DMS114 treated with DMSO at 0.1 percent for 48 hours (cell line): ENCODE data around the gene LOXL1.
A peak's percentile ranks its signal among the peaks of the same experiment; 100 is the strongest.

ENCODE experiments used
- DNase-seq: peaks from one replicate; lab custom pipeline; 2025; ENCODE audit not compliant: unreplicated experiment; lab: John Stamatoyannopoulos, UW

Gene LOXL1

GRCh38 chr15:73991726-73992593, 65.7 kb downstream of the LOXL1 start, which contains the start of gene STOML1:
TSS of gene STOML1 (minus strand) at chr15:73992295. CDS start at chr15:73992223, 72 bp downstream.
- DNase-seq: peak; percentile 87

GRCh38 chr15:73992594-73992898, 66.3 kb downstream of the LOXL1 start:
- DNase-seq: no peak

GRCh38 chr15:73993211-73993994, 67.1 kb downstream of the LOXL1 start:
- DNase-seq: no peak

- peak; percentile 98 for DNase-seq
Observed at GRCh38 chr15:73994413-73994883, 68.2 kb downstream of the LOXL1 start, which contains the start of gene PML. TSS of gene PML (plus strand) at chr15:73994716. CDS start at chr15:73994813, 97 bp downstream.

GRCh38 chr15:73994912-73995622, 68.8 kb downstream of the LOXL1 start:
- no peak for DNase-seq

GRCh38 chr15:73996267-73996666, 70.0 kb downstream of the LOXL1 start:
- no peak for DNase-seq

- no peak for DNase-seq
Observed at GRCh38 chr15:73996939-73997338, 70.7 kb downstream of the LOXL1 start.

- no peak for DNase-seq
Observed at GRCh38 chr15:73997986-73998385, 71.7 kb downstream of the LOXL1 start.
